Activated T-cell treated with anti-CD3 and anti-CD28 coated beads, Interleukin-2, amount 50 U/mL, for 1 hour (primary cell): ENCODE data around the gene PRR33.

ENCODE experiments used
- DNase-seq: peaks from one replicate; pipeline ENCODE4 v3.0.0-alpha.2; 2020

The PRR33 gene

DNA sequence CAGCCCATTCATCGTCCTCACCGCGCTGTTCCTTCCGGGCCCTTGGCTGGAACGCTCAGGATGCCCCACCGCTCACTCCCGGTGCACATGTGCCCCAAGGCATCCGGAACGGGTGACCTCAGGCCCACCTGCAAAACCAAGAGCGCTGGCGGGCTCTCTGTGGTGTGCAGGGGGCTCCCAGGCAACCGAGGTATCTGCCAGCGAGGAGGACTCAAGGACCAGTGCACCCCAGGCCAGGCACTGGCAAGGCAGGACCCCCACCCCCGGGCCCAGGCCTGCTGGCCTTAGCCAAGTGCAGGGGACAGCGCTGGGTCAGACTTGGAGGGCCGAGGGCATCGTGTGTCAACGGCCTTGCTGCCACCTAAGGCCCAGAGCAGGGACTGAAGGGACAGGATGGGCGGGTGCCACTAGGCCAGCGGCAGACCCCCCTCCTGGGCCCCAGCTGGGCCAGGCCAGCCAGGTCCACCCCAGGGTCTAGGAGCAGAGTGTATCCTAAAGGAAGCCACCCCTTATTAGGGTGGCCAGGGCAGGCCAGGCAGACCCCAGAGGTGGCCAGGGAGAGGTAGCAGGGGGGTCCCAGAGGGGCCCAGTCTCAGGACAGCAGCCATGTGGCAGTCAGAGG is 36.3 kb upstream of the PRR33 start:
- DNase-seq = peak; percentile 13

DNA sequence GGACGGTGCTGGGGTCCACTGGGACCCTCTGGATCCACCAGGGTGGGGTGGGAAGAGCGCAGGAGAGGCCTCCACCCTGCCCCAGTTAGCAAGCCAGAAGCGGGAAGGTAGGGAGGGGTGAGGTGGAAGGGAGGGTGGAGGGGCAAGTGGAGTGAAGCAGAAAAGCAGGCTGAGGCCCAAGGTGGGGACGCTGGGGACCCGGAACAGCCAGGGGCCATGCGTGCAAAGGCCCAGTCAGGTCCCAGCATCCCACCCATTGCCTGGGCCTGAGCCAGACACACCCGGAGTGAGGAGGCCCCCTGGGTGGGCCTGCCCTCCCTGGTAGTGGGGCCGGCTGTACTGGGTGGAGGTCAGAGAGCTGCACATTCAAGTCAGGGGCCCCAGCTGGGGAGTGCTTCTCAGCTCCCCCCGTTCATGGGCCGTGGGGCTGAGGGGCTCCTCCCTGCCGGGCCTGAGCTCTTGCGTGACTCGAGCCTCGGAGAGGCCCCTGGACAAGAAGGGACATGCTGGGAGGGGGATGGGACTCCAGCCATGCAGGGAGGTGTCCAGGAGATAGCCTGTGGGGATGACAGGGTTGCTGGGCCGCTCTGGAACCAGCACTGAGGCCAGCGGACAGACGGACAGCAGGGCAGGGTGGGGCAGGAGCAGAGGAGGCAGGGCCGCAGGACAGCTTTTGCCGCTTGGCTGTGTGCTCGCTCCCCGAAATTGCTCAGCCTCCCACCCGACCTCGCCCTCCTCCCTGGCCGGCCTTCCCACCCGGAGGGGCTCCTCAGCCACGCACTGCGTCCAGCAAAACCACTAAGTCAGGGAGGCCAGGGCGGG is 35.5 kb upstream of the PRR33 start:
- no peak for DNase-seq

DNA sequence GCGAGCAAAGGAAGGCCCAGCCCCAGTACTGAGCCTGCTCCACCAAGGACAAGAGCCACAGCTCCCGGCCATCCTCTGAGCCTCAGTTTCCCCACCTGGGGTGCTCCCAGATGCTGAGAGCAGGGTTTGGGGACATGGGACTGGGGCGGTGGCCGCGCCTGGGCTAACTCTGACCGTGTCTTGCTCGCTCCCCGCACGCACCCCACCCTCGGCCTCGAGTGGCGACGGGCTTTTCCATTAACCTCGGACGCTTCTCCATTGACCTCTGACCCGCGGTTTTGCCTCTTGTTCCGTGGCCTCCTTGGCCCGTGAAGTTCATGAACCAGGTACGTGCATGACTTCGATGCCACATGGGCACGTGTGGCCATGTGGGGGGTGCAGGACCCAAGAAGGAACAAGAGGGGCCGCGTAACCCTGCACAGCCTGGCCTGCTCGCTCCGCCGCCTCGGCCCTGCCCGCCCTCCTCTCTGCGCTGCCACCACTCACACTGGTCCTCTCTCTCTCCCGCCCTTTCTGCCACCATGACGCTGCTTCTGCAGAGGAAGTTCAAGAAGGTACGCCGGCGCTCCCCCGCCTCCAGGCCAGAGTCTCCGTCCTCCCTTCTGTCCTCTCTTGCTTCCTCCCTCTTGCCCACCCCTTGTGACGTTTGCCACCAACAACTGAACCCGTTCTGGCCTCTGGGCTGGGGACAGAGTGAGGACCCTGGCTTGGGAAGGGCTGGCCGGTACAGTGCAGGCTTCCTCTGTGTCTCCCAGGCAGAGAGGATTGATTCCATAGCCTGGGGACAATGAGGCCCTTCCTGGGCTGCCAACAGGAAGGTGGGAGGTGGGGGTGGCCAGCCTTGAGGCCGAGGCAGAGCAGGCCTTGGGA is 34.7 kb upstream of the PRR33 start:
- no peak for DNase-seq

DNA sequence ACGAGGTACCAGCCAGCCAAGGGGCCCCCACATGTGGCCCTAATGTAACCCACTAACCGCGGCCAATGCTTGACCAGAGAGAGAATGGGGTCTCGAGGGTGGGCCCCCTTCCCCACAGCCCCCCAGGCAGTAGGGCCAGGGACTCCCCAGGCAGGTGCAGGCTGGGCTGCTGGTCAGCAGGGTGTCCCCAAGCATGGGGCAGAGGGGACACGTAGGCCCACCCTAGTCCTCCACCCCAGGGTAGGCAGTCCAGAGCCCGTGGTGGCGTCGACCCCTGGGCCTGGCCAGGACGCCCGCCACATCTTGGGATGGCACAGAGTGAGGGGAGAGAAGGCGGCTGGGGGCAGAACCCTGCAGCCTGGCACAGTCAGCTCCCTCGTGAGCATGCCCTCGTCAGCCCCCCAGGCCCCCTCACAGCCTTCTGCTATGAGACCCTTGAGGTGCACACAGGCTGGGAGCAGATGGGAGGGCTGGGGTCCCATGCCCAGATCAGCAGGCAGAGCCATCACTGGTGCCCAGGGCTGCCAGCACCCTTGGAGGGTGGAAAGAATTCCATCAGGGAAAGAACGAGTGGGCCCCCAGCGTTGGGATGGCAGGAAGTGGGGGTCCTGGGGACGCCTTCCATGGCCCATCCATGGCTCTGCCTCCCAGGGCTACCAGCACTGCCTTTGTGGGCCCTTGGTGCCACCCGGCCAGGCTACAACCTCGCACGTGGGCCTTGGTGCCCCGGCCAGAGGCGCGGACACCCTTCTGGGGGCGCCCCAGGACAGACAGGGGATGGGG is 33.9 kb upstream of the PRR33 start:
- DNase-seq = no peak

DNA sequence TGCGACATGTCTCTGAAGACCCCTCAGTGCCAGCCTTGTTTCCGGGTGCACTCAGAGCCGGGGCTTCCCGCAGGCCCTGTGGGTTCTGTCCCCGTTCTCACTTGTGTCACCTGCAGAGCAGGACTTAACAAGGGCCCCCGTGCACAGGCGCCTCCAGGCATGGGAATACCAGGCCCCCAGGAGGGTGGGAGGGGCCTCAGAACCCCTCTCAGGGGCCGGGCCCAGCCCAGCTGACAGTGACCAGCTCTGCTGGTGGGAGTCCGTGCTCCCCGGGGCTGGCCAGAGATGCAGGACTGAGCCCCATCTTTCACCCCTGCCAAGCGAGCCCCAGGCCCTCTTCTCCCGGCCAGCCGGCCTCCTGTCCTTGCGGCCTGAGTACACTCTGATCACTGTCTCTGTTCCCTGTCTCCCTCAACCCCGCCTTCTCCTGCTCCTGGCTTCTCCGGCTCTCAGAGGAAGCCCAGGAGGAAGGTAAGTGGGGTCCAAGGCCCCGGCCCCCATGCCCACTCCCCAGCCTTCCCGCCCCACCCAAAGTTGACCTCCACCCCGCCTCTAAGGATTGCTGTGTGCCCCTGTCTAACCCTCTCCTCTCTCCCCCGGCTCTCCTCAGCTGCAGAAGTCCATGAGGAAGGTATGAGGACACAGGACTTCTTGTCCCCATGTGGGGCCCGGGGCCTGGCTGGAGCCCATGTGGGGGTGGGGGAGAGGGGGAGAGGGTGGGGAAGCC is 33.1 kb upstream of the PRR33 start:
- no peak for DNase-seq

DNA sequence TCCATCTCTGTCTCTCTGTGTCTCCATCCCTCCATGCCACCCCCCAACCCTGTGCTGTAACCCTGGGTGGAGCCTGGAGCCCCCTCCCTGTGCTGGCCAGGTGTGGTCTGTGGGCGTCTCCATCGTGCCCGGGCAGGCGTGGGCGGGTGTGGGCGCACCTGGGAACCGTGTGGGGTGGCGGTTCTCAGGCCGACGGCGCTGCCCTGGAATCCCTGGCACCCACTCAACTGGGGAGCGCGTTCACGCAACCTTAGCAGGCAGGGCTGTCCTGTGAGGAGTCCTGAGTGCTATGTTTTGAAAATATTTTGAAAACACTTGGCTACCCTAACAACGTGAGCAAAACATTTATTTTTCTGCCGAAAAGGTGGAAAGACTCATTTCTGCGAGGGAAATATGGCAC is 32.5 kb upstream of the PRR33 start:
- DNase-seq = no peak

DNA sequence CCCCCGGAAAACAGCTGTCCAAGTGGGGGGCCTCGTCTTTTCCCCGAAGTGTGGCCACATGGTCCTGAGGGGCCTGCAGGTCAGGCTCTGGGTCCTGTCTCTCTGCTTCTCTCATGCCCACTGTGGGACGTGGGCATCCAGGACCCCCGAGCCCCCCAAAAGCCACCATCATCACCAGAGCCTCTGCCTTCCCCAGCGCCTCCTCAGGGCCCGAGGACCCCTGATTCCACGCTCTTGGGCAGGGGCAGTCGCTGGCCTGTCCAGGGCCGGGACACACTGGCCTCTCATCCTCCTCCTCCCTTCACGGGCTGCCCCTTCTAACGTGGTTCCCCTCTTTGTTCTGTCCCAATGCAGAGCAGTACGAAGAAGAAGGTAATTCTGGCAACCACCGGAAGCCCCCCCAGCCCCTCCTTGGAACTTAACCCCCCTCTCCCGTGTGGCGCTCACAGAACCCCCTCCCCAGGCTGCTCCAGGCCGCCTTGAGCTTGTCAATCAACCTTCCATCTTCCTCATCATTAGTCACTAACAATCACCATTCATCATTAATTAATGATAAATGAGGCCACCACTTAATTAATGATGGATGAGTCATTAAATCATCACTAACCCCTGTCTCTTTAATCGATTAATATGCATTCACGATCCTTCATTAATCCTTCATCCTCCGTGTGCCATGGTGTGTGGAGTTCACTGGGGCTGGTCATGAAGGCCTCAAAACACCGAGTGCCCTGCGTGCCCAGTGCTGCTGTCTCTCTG is 31.7 kb upstream of the PRR33 start:
- DNase-seq = no peak

DNA sequence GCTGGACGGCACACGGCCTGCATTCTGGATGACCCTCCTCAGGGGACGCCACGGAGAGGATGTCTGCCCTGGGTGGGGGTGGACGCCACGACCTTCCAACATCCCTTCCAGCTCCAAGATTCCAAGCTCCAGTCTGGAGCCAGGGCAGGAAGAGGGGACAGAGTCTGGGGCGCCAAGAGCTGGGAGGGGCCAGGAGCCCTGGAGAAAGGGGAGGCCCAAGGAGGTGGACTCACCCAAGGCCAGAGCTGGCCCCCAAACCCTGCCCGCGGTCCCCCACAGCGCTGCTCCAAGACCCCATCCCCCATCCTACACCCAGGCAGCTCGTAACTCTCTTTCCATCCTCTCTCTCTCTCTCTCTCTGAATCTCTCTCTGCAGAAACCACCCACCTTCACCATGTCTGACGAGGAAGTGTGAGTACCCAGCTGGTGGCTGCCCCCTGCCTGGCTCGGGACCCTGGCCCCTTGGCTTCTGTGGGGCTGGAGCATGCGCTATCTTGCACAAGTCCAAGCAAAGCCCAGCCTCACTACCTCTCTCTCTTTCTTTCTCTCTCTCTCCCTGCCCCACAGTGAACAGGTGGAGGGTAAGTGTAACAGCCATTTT is 30.9 kb upstream of the PRR33 start:
- no peak for DNase-seq

DNA sequence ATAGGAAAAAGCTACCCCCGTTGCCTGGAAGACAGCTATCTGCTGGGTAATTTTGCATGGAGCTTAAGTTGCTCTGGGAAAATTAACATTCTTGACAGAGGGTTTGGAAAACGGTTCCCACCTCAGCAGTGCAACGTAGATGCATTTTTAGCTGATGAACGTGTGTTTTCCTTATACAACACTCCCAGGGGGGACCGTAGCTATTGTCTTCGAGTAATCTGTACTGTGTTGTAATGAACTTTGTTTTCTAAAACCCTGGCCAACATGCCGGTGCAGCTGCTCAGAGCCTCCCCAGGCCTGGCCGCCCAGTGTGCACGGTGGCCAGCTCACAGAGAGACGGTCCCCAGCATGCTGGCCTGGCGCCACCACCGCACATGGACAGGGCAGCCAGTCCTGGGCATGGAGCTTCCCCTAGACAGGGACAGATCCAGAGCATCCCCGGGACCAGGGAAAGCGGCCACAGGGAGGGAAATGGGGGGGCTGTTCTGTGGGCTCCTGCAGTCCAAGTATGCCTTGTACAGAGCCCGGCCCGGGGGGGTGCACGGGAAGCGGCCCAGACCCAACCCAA is 30.0 kb upstream of the PRR33 start:
- DNase-seq = no peak

DNA sequence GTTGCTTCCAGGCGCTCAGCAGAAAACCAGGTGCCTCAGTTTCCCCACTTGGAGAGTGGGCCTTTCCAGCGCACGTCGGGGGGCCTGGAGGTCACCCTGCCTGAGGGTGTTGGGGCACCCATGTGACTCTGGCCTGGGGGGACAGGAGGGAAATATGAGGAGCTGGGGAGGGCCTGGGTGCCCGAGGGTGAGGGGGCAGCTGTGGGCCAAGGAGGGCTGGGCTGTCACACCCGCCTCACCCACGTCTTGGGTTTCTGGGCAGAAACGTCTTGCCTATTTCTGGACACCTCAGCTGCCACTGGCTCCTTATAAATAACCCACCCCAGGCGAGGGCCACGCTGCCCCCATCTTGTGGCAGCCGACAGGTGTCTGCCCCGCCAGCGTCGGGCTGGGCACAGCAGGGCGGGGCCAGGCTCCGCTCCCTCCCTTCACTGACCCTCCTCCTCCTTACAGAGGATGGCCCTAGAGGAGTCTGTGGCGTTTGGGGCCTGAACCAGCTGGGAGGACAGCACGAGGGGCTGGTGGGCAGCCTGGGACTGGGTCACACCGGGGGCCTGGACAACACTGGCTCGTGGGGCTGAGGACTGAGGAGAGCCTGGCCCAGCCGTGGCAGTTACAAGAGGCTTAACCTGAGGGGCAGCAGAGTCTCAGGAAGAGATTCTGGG is 29.3 kb upstream of the PRR33 start:
- no peak for DNase-seq

DNA sequence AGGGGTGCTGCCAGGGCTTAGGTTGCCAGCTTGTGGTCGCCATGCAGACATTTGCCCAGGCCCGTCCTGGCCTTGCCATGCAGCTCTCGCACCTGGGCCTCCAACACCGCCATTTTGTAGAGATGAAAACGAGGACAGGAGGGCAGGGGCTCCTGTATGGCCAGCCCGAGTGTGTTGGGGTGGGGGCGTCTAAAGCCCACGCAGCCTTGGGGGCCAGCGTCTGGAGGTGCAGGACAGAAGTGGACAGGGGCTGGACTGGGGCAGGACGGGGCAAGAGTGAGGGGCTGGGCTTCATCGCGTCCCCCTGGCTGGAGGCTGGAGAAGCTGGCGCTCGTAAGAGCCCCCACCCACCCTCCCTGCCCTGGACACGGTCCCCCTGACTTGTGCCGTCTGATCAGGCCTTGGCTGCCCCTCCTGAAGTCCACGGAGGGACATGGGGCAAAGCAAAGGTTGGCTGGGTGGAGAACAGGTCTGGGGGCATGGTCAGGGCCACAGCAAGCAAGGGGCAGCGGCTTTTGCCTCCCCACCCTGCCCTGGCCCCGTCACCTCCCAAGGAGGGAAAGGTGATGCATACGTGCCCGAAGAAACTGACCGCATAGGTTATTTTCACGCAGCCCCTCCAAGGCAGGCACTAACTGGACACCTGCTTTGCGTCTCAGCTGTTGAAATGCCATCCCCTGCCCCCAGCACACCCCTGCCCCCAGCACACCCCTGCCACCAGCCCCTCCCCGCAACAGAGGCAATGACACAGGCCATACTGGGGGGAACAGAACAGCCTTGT is 28.6 kb upstream of the PRR33 start:
- no peak for DNase-seq

DNA sequence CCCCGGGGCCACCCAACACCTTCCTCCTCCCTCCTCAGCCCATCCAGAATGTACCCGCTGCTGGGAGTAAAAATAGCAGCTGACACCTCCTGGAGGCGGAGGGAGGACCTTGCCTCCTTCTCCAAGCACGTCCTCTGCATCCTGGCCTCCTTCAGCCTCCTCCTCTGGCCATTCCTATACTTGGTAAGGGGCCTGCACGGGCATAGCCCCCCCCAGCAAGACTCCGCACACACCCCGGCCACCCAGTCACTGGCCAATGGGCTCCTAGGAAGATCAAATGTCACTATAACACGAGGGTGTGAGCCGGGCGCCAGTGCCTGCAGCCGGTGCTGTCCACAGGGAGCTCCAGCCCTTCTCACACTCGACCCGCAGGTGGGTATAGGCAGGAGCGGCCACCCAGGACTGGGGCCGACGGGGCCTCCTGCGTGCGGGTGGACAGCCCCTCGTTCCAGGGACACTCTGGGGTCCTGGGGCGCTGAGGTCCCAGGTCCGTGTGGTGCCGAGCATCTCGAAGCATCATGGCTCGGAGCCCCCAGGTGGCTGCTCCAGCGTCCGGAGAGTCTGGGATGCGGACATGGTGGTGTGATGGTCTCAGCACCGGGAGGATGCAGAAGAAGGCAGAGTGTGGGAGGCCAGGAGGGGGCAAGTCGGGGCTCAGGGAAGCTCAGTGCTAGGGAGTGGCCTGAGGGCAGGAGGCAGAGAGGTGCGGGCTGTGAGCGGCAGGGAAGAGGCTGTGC is 27.9 kb upstream of the PRR33 start, which contains the start of gene TNNT3:
Gene TNNT3 (plus strand): TSS at position 313 of the 737 bp plus-strand sequence. CDS start 3,172 bp downstream, outside the sequence.
- DNase-seq = no peak

DNA sequence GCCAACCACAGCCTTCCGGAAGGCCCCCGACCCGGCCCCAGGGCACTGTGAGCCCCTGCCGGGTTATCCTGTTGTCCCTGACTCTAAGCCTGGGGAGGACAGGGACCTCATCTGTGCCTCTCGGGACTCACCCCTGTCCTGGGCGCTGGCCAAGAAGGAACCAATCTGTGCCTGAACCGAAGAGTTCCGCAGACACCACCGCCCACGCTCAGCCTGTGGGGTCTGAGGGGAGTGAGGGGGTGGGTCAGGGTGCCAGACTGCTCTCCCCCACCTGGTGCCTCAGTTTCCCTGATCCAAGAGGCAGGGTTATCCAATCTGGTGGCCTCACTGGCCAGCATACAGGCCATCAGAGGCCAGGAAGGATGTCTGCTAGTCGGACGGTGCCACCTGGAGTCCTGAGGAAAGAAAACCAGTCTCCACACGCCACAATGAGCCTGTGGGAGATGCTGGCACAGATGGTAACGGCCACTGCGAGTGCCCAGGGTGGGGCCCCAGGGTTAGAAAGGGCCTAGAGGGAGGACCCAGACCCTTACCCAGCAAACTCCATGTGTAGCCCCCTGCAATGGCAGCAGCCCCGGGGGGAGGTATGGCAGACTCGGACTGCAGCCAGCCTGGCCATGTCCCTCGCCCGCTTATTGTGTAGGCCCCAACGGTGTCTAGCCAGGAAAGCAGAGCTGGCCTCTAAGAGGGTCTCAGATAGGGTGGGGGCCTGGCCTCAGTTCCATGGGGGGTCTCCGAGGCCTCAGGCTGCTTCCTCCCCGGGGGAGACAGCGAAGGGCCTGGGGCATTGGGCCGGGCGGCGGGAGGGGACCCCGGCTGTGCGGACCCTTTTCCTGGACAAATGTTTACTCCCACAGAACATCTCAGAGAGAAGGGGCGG is 27.0 kb upstream of the PRR33 start:
- no peak for DNase-seq

DNA sequence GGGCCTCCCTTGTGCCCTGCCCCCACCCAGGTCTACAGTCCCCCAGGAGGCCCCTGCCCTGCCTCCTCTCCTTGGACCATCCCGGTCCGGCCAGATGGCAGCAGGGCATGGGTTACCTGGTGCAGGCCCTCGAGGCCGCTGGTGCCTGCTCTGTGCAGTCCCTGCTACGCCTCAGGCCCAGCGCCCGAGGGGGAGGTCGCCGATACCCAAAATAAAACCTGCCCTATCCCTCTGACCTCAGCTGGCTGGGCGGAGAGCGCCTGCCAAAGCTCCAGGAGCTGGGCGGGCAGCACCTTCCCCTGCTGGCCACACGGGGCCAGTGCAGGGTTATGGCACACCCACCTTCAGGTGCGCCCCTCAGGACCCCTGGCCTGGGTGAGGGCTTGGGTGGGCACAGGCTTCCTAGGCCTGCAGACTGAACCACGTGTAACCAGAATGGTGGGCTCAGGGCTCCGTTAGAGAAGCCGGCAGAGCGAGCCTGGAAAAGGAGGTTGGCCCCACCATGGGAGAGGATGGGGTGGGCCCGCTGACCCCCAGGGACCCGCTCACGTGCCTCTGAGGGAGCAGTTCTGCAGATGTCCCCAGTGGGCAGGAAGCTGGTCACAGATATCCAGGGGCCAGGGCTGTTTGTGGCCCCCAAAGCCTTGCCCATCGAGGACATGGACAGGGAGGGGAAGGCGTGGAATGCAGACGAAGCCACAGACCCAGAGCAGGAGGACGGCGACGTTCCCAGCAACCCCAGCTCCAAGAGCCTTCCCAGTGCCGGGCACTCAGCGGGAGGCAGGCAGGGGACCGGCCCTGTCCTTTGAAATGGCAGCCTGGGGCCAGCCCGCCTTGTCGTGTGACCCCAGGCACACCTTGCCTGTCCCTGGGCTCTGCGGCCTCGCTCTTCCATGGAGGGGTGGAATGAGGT is 26.1 kb upstream of the PRR33 start:
- no peak for DNase-seq

DNA sequence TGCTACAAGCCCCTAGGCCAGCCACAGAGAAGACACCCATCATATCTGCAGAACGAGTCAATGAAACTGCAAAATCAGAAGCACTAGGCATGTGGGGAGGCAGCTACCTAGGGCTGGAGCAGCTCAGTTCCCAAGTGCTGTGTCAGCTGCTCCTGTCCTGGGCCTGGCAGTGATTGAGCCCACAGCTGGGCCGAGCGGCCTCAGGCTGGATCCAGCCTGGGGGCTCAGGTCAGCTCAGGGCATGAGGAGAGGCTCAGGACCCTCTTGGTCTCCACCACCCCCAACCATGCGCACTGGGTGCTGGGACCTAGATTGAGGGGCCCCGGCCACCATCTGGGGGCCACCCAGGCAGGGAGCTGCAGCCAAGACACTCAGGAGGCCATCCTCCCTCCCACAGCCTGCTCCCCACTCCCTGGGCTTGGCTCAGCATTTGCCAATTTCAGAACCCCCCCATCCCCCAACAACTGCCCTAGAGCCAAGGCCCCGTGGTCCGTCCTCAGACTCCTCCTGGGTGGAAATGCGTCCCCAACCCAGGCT is 25.4 kb upstream of the PRR33 start:
- DNase-seq = no peak
